Ovary (tissue), 9 donors: ENCODE data around the gene PGAM1. TPM values are rescaled to one million over a fixed set of nuclear protein-coding genes. Genes with fewer than 3 reads are reported as not detected.

Source experiments
- DNase-seq, 5 donors: peaks; one replicate each; pipeline ENCODE4 v3.0.0-alpha.2; 2019 to 2020
- H3K27ac ChIP-seq, 2 donors: fragments of 200-600 bp; one replicate each; pipeline versions ENCODE4 v1.5.1 to v1.8.0; 2019 to 2022
- H3K27me3 ChIP-seq: fragments of 200-600 bp; one replicate; pipeline ENCODE4 v1.8.0; 2022
- H3K36me3 ChIP-seq: fragments of 200-600 bp; sonication (generic); one replicate; pipeline ENCODE4 v1.5.1; 2019
- H3K4me1 ChIP-seq: one replicate; pipeline ENCODE4 v1.8.1; 2013; ENCODE audit warnings: mild to moderate bottlenecking, moderate library complexity; ENCODE audit not compliant: insufficient read depth
- H3K4me3 ChIP-seq: fragments of 200-600 bp; sonication (generic); one replicate; pipeline ENCODE4 v1.5.1; 2017
- H3K9me3 ChIP-seq, 2 donors: fragments of 200-600 bp in 1 of 2; sonication (generic) in 1 of 2; one replicate each; pipeline versions ENCODE4 v1.5.1 to v1.8.1; 2013 to 2019; ENCODE audit warnings: mild to moderate bottlenecking in 1 of 2, moderate library complexity in 1 of 2
- EP300 ChIP-seq: sonication (generic); formaldehyde crosslinking; IDR thresholded peaks from one replicate; pipeline ENCODE4 v1.6.1; 2017; ENCODE audit warnings: antibody characterized with exemption
- POLR2A ChIP-seq: fragments of 450-650 bp; IDR thresholded peaks from one replicate; pipeline ENCODE4 v1.6.1; 2017; ENCODE audit warnings: antibody characterized with exemption, mild to moderate bottlenecking, moderate library complexity
- WGBS, 3 donors: extraction: QIAGEN DNeasy Blood & Tissue Kit in 1 of 3; methylation state at CpG; one replicate each; pipeline versions ENCODE4 v1.1.5 to v1.1.7; 2013 to 2017; 5-methylcytosine and 5-hydroxymethylcytosine counted together
- intact Hi-C, 4 donors: fragments of 100-400 bp; cut with DNase I; formaldehyde crosslinking; loops; one replicate each; pipeline versions ENCODE4 v1.11.0 to v1.15.1; 2022 to 2023
- polyA plus RNA-seq, 2 donors: library from polyadenylated mRNA; stranded (reverse); fragments of 200-250 nt in 1 of 2; fragments of 350-450 nt in 1 of 2; fragmentation: Illumina TruSeq in 1 of 2; extraction: RNeasy Lipid Tissue Mini Kit (QIAGEN cat#74804) in 1 of 2; gene quantifications; one replicate each; pipeline ENCODE4 v1.2.3, GENCODE V29; 2013 to 2014
- total RNA-seq, 7 donors: library from RNA; depleted of rRNA in 2 of 7; stranded (reverse); fragments of >200 nt in 2 of 7; fragmentation: NEBNext Ultra II Directional in 3 of 7; extraction: Animal tissue kit (Norgen Biotek cat#: 25700) in 3 of 7; gene quantifications; one replicate each; pipeline versions ENCODE4 v1.1.0 to v1.2.4, GENCODE V29; 2016 to 2023
- TF ChIP-seq, protein P1 (sequence below), 3 donors: fragments of 450-650 bp in 2 of 3; fragments of 200-600 bp in 1 of 3; IDR thresholded peaks; one replicate each; pipeline versions ENCODE4 v1.5.1 to v1.8.0; 2016 to 2022; ENCODE audit warnings: antibody characterized with exemption in 3 of 3, mild to moderate bottlenecking in 1 of 3
- donor health status: DM: no; HTN: no; CAD: no; lungs with moderate emphysema.
- donor health status: DM: no; HTN: no; CAD: no.
- donor health status: Bipolar disorder and iron deficiency.
- donor health status: DM: yes; HTN: yes; CAD: no.
- donor health status: DM: no; HTN: no; CAD: no.
- donor health status: DM: yes; HTN: yes; CAD: no.

PGAM1 gene
- total and polyA plus RNA-seq, 9 donors: 98.7 to 255 (median 163) TPM

GRCh38 chr10:97462309-97462708 is 36.3 kb downstream of the PGAM1 start:
- Histone ChIP-seq H3K9me3 (no peaks in the 10 kb centered on the region), H3K4me1 (no peaks in the 10 kb centered on the region), H3K36me3 (no peaks in the 10 kb centered on the region), H3K27ac (no peak overlapping the region), H3K27me3 (no peaks in the 10 kb centered on the region), H3K4me3 (no peak overlapping the region)
- no peak for DNase-seq
- TF ChIP-seq, protein P1, sequence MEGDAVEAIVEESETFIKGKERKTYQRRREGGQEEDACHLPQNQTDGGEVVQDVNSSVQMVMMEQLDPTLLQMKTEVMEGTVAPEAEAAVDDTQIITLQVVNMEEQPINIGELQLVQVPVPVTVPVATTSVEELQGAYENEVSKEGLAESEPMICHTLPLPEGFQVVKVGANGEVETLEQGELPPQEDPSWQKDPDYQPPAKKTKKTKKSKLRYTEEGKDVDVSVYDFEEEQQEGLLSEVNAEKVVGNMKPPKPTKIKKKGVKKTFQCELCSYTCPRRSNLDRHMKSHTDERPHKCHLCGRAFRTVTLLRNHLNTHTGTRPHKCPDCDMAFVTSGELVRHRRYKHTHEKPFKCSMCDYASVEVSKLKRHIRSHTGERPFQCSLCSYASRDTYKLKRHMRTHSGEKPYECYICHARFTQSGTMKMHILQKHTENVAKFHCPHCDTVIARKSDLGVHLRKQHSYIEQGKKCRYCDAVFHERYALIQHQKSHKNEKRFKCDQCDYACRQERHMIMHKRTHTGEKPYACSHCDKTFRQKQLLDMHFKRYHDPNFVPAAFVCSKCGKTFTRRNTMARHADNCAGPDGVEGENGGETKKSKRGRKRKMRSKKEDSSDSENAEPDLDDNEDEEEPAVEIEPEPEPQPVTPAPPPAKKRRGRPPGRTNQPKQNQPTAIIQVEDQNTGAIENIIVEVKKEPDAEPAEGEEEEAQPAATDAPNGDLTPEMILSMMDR (IDR thresholded peaks at IDR 0.05): no peak
- TF ChIP-seq EP300 (no peak), POLR2A (no peak)
- intact Hi-C loops: loop anchor here in 3 of 4 donors (5.0 kb wide), 2 partner anchors 90 to 150 kb away; no protein-coding TSS in a partner anchor
- WGBS, 3 donors: 83 to 93% (median 92%) methylated on average over 2 of the region's 2 CpGs

DNA sequence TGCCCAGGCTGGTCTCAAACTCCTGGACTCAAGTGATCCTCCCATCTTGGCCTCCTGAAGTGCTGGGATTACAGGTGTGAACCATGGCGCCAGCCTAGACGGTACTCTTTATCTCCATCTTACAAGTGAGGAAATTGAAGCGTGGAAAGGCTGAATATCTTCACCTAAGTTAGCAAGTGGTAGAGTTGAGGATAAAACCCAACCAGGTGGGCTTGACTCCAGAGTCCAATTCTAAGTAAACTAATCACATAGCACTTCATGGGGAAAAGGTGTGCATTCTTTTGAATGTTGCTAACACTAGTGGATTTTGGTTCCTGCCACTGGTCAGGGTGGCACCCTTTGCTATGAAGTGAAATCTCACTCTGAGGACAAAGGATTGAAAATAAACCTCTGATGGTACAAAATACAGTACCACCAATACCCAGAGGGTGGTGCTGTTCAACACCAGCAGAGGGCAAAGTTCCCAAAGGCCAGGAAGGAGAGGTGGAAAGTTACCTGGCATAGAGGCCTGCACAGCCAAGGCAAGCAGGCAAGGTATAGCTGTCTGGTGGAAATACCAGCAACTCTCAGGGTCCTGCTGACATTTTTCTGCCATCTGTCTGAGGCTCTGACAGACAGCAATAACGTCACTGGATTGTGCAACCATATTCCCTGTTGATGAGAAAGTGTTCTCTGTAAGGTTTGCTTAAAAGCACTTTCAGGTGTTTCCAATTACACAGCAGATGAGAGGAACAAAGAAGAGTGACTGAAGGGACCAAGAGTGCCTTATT is 37.6 kb downstream of the PGAM1 start:
- intact Hi-C loops: loop anchor here in 3 of 4 donors (5.0 kb wide), 2 partner anchors 89 to 149 kb away; no protein-coding TSS in a partner anchor
- no peaks in the 10 kb centered on the region for H3K36me3 ChIP-seq

DNA sequence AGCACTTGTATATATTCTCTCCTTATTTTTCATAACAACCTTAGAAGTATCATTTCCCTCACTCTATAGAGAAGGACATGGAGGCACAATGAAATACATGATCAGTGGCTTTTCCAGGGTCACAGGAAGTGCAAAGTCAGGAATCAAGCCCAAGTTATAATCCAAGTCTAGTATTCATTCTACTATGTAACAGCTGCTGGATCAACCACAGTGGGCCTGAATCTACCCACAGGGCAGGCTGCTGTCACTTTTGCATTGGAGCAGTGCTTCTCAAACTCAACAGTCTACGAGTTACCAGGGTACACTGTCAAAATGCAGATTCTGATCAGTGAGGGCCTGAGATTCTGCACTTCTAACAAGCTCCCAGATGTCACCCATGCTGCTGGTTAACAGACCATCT is 38.2 kb downstream of the PGAM1 start:
- no peaks in the 10 kb centered on the region for H3K9me3 ChIP-seq
- TF ChIP-seq EP300: no peak
- TF ChIP-seq POLR2A: no peak
- TF ChIP-seq, protein P1 (IDR thresholded peaks at IDR 0.05): no peak
- H3K27ac ChIP-seq: no peak overlapping the region
- no peaks in the 10 kb centered on the region for H3K27me3 ChIP-seq
- intact Hi-C loops: loop anchor here in 3 of 4 donors (5.0 kb wide), 2 partner anchors 88 to 148 kb away; no protein-coding TSS in a partner anchor
- H3K4me1 ChIP-seq: no peaks in the 10 kb centered on the region
- H3K4me3 ChIP-seq: no peak overlapping the region
- H3K36me3 ChIP-seq: no peaks in the 10 kb centered on the region
- WGBS, 3 donors: 58 to 84% (median 59%) methylated on average over 1 of the region's 1 CpG
- peak in 1 of 5 donors; percentile 0 for DNase-seq

More for the DNA sequence above, 37.6 kb downstream of the PGAM1 start:
- H3K27ac ChIP-seq: no peak overlapping the region
- no peaks in the 10 kb centered on the region for H3K27me3 ChIP-seq
- H3K9me3 ChIP-seq: no peaks in the 10 kb centered on the region
- no peaks in the 10 kb centered on the region for H3K4me1 ChIP-seq
- TF ChIP-seq EP300 (no peak), POLR2A (no peak)
- TF ChIP-seq, protein P1 (IDR thresholded peaks at IDR 0.05): peak; percentile 62 to 69 (median 63)
- 76 to 80% (median 79%) methylated on average over 4 of the region's 4 CpGs for WGBS, 3 donors
- peak in 1 of 5 donors; percentile 19 for DNase-seq
- no peak overlapping the region for H3K4me3 ChIP-seq

GRCh38 chr10:97465982-97466381 is 40.0 kb downstream of the PGAM1 start:
- TF ChIP-seq, protein P1 (IDR thresholded peaks at IDR 0.05): no peak
- no peak for TF ChIP-seq POLR2A
- TF ChIP-seq EP300: no peak
- no peak for DNase-seq
- Histone ChIP-seq H3K9me3 (no peaks in the 10 kb centered on the region), H3K27me3 (no peaks in the 10 kb centered on the region), H3K4me1 (no peaks in the 10 kb centered on the region), H3K27ac (no peak overlapping the region), H3K36me3 (no peaks in the 10 kb centered on the region), H3K4me3 (no peak overlapping the region)
- 73 to 88% (median 87%) methylated on average over 7 of the region's 7 CpGs for WGBS, 3 donors
- intact Hi-C loops: no loop called here
